ENCODE data around the gene GORASP1. TPM values are rescaled to one million over a fixed set of nuclear protein-coding genes. Genes with fewer than 3 reads are reported as not detected.

The GORASP1 gene
- total RNA-seq, 1 donor from 2014 or later: 62.1 TPM

GRCh38 chr3:39068556-39068955 is 38.9 kb downstream of the GORASP1 start:
- Mint-ChIP-seq H3K9me3 (ENCODE audit: unreplicated experiment) (no peaks in the 10 kb centered on the region), H3K4me1 (ENCODE audit: unreplicated experiment) (peaks cover 3% of the 10 kb centered on the region), H3K4me3 (ENCODE audit: unreplicated experiment) (no peak overlapping the region), H3K27me3 (ENCODE audit: unreplicated experiment) (no peaks in the 10 kb centered on the region), H3K27ac (ENCODE audit: unreplicated experiment) (no peak overlapping the region), H3K36me3 (ENCODE audit: unreplicated experiment) (peaks cover 40% of the 10 kb centered on the region)
- TF ChIP-seq, protein P1, sequence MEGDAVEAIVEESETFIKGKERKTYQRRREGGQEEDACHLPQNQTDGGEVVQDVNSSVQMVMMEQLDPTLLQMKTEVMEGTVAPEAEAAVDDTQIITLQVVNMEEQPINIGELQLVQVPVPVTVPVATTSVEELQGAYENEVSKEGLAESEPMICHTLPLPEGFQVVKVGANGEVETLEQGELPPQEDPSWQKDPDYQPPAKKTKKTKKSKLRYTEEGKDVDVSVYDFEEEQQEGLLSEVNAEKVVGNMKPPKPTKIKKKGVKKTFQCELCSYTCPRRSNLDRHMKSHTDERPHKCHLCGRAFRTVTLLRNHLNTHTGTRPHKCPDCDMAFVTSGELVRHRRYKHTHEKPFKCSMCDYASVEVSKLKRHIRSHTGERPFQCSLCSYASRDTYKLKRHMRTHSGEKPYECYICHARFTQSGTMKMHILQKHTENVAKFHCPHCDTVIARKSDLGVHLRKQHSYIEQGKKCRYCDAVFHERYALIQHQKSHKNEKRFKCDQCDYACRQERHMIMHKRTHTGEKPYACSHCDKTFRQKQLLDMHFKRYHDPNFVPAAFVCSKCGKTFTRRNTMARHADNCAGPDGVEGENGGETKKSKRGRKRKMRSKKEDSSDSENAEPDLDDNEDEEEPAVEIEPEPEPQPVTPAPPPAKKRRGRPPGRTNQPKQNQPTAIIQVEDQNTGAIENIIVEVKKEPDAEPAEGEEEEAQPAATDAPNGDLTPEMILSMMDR (IDR thresholded peaks at IDR 0.05): no peak
- DNase-seq (ENCODE audit: extremely low spot score, unreplicated experiment): no peak

DNA sequence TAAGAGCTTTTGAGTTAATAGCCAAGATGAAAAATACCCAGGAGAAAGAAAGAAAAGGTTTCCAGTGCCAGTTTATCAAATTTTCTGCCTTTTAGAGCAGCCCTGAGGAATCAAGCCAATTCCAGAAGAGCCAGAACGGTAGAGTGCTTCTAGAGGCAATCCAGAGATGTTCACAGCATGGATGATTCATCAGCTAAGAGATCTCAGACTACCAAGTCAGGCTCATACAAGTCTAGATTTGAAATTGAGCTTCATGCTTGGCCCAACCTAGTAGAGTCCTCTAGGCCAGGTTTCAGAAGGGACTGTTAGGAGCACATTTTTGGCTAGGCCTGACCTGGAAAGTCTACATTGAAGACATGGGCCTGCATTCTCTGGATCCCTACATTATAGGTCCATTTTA is 40.1 kb downstream of the GORASP1 start:
- H3K4me3 Mint-ChIP-seq (ENCODE audit: unreplicated experiment): no peak overlapping the region
- no peak overlapping the region for H3K27ac Mint-ChIP-seq (ENCODE audit: unreplicated experiment)
- H3K4me1 Mint-ChIP-seq (ENCODE audit: unreplicated experiment): peaks cover 5% of the 10 kb centered on the region
- no peaks in the 10 kb centered on the region for H3K27me3 Mint-ChIP-seq (ENCODE audit: unreplicated experiment)
- no peaks in the 10 kb centered on the region for H3K9me3 Mint-ChIP-seq (ENCODE audit: unreplicated experiment)
- peaks cover 30% of the 10 kb centered on the region for H3K36me3 Mint-ChIP-seq (ENCODE audit: unreplicated experiment)
- TF ChIP-seq, protein P1 (IDR thresholded peaks at IDR 0.05): no peak
- no peak for DNase-seq (ENCODE audit: extremely low spot score, unreplicated experiment)

DNA sequence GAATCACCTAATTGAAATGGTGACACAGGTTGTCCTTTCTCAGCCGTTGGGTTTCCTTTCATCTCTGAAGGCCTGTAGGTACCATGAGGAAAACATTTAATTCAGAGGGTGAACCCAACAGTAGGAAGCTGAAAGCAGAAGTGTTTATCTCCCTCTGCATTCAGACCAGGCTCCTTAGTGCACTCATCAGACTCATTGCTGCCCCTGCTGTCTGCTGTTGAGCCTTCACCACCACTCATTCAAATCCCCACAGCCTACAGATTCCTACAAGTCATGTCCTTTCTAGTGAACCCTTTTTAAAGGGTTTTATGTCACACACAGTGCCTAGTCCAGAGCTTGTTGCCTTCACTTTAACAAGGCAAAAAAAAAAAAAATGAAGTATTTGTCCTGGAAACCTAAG is 42.2 kb downstream of the GORASP1 start:
- no peak for DNase-seq (ENCODE audit: extremely low spot score, unreplicated experiment)
- Mint-ChIP-seq H3K4me3 (ENCODE audit: unreplicated experiment) (no peak overlapping the region), H3K27me3 (ENCODE audit: unreplicated experiment) (no peaks in the 10 kb centered on the region), H3K36me3 (ENCODE audit: unreplicated experiment) (peaks cover 19% of the 10 kb centered on the region), H3K27ac (ENCODE audit: unreplicated experiment) (no peak overlapping the region), H3K4me1 (ENCODE audit: unreplicated experiment) (peaks cover 5% of the 10 kb centered on the region), H3K9me3 (ENCODE audit: unreplicated experiment) (no peaks in the 10 kb centered on the region)
- TF ChIP-seq, protein P1 (IDR thresholded peaks at IDR 0.05): peak; percentile 46

GRCh38 chr3:39064646-39065045 is 42.8 kb downstream of the GORASP1 start:
- no peak overlapping the region for H3K4me3 Mint-ChIP-seq (ENCODE audit: unreplicated experiment)
- H3K9me3 Mint-ChIP-seq (ENCODE audit: unreplicated experiment): no peaks in the 10 kb centered on the region
- H3K36me3 Mint-ChIP-seq (ENCODE audit: unreplicated experiment): peaks cover 17% of the 10 kb centered on the region
- peaks cover 5% of the 10 kb centered on the region for H3K4me1 Mint-ChIP-seq (ENCODE audit: unreplicated experiment)
- TF ChIP-seq, protein P1 (IDR thresholded peaks at IDR 0.05): no peak
- no peaks in the 10 kb centered on the region for H3K27me3 Mint-ChIP-seq (ENCODE audit: unreplicated experiment)
- H3K27ac Mint-ChIP-seq (ENCODE audit: unreplicated experiment): no peak overlapping the region
- DNase-seq (ENCODE audit: extremely low spot score, unreplicated experiment): no peak

DNA sequence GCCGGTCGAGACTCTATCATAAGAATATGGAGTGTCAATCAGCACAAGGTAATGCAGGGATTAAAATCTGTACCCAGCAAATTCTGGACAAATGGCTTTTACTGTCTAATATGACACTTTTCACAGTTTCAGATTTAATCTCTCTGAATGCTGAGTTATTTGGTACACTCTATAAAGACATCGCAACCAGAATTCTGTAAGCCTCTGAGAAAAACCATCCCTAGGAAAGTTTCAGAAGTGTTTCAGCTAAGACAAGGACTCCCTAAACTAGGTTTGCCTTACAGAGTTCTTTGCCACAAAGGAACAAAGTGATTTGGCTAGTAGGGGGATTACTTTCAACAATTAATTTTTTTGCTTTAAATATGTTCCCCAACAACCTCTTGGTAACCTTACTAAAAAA is 44.3 kb downstream of the GORASP1 start:
- Mint-ChIP-seq H3K4me1 (ENCODE audit: unreplicated experiment) (peaks cover 8% of the 10 kb centered on the region), H3K36me3 (ENCODE audit: unreplicated experiment) (peaks cover 17% of the 10 kb centered on the region), H3K4me3 (ENCODE audit: unreplicated experiment) (no peak overlapping the region), H3K27me3 (ENCODE audit: unreplicated experiment) (no peaks in the 10 kb centered on the region), H3K9me3 (ENCODE audit: unreplicated experiment) (no peaks in the 10 kb centered on the region), H3K27ac (ENCODE audit: unreplicated experiment) (no peak overlapping the region)
- TF ChIP-seq, protein P1 (IDR thresholded peaks at IDR 0.05): no peak
- DNase-seq (ENCODE audit: extremely low spot score, unreplicated experiment): no peak

Data from osteocyte (in vitro differentiated cells).